Smooth muscle cell (in vitro differentiated cells): ENCODE data around the gene TEX19. TPM values are rescaled to one million over a fixed set of nuclear protein-coding genes. Genes with fewer than 3 reads are reported as not detected.

Experiments used
- DNase-seq: peaks from one replicate; lab custom pipeline; 2025; ENCODE audit not compliant: unreplicated experiment; lab: John Stamatoyannopoulos, UW
- H2AFZ ChIP-seq: fragments of 200-600 bp; sonication (generic); 2 replicates; pipeline ENCODE4 v1.6.0; 2016; ENCODE audit warnings: antibody characterized with exemption, low read depth, mild to moderate bottlenecking
- H3F3A ChIP-seq: fragments of 200-600 bp; sonication (generic); 2 replicates; pipeline ENCODE4 v1.6.0; 2017; ENCODE audit warnings: antibody characterized with exemption, low read depth
- H3K27ac ChIP-seq: fragments of 200-600 bp; sonication (generic); 2 replicates; pipeline ENCODE4 v1.5.1; 2016; ENCODE audit warnings: low read depth, mild to moderate bottlenecking
- H3K27me3 ChIP-seq: fragments of 200-600 bp; sonication (generic); 2 replicates; pipeline ENCODE4 v1.6.1; 2016; ENCODE audit warnings: low read depth, mild to moderate bottlenecking
- H3K36me3 ChIP-seq: fragments of 200-600 bp; sonication (generic); 2 replicates; pipeline ENCODE4 v1.5.1; 2016; ENCODE audit warnings: low read depth
- H3K4me1 ChIP-seq: fragments of 200-600 bp; sonication (generic); 2 replicates; pipeline ENCODE4 v1.5.1; 2016; ENCODE audit warnings: low read depth
- H3K4me2 ChIP-seq: fragments of 200-600 bp; sonication (generic); 2 replicates; pipeline ENCODE4 v1.6.0; 2016; ENCODE audit warnings: mild to moderate bottlenecking
- H3K4me3 ChIP-seq: fragments of 200-600 bp; sonication (generic); 2 replicates; pipeline ENCODE4 v1.5.1; 2016; ENCODE audit warnings: mild to moderate bottlenecking
- H3K79me2 ChIP-seq: fragments of 200-600 bp; sonication (generic); 2 replicates; pipeline ENCODE4 v1.6.0; 2016; ENCODE audit warnings: low read depth, mild to moderate bottlenecking
- H3K9ac ChIP-seq: fragments of 200-600 bp; sonication (generic); 2 replicates; pipeline ENCODE4 v1.6.0; 2016; ENCODE audit warnings: low read depth
- H3K9me3 ChIP-seq: fragments of 200-600 bp; sonication (generic); replicated peaks from 2 replicates; pipeline ENCODE4 v1.5.1; 2016; ENCODE audit warnings: low read depth
- H4K20me1 ChIP-seq: fragments of 200-600 bp; sonication (generic); 2 replicates; pipeline ENCODE4 v1.6.0; 2016; ENCODE audit warnings: low read depth
- CTCF ChIP-seq: fragments of 200-600 bp; sonication (generic); IDR thresholded peaks from 2 replicates; pipeline ENCODE4 v1.5.1; 2017; ENCODE audit warnings: borderline replicate concordance, mild to moderate bottlenecking, antibody characterized with exemption; ENCODE audit not compliant: insufficient read depth, poor library complexity, severe bottlenecking
- WGBS: methylation state at CpG from one replicate; pipeline ENCODE4 v1.1.7; 2016; ENCODE audit warnings: low lambda C conversion rate; 5-methylcytosine and 5-hydroxymethylcytosine counted together
- polyA plus RNA-seq: library from polyadenylated mRNA; unstranded; fragments of >200 nt; fragmentation: Nextera tagmentation; extraction: Ambion mirVana; gene quantifications from 2 replicates; pipeline ENCODE4 v1.2.1, GENCODE V29; 2016
- total RNA-seq: library from RNA; depleted of rRNA; stranded (reverse); fragments of >200 nt; gene quantifications from 2 replicates; pipeline ENCODE4 v1.2.3, GENCODE V29; 2014

TEX19 gene
- total and polyA plus RNA-seq, 2 experiments from 2014 or later: not detected

- H3K27ac ChIP-seq: no peak overlapping the region
- 77% methylated on average over 9 of the region's 16 CpGs for WGBS
Measured at GRCh38 chr17:82327757-82328140, 31.3 kb upstream of the TEX19 start.

DNA sequence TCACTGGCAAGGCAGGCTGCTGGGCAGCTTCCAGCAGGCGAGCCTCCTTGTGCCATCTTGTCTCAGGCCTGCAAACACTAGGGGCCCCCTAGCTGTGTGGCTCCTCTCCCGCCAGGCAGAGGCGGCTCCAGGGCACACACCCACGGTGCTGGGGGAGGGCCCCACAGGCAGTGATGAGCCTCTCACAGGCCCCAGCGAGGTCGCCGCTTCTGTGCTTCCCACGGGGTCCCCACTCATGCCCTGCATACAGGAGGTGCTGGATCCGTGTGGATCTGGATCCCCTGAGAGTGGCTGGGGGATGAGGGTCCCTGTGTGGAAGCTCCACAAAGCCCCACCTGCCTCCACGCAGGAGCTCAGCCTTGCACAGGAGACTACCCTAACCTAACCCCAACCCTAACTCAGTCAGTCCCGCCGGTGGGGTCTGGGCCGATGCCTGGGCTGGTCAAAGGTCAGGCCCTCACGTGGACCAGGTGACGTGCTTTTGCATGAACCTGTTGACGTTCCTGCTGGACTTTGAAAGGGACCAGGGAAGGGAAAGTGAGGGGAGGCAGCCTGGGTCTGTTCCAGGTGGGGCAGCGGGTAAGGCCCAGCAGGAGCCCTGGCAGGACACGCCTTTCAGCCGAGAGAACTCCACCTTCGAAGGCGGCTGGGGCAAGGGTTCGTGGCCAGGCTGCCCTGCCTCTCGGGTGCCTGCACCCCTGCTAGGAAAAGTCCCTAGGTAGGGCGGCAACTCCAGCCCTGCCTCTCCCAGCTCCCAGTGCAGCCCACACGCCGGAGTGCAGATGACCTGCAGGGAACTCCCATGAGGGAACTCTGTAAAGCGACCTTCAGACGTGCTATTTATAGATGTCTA is 30.7 kb upstream of the TEX19 start:
- Histone ChIP-seq H3K27me3 (peaks cover 15% of the 10 kb centered on the region), H3F3A (no peaks in the 10 kb centered on the region), H3K4me2 (no peak overlapping the region), H3K79me2 (no peaks in the 10 kb centered on the region), H2AFZ (no peak overlapping the region), H3K36me3 (no peaks in the 10 kb centered on the region), H3K4me3 (no peak overlapping the region), H4K20me1 (no peaks in the 10 kb centered on the region), H3K9me3 (no peaks in the 10 kb centered on the region), H3K27ac (no peak overlapping the region), H3K9ac (no peak overlapping the region), H3K4me1 (peaks cover 3% of the 10 kb centered on the region)
- TF ChIP-seq CTCF: no peak
- WGBS: 79% methylated on average over 28 of the region's 28 CpGs
- DNase-seq: no peak

More at GRCh38 chr17:82327757-82328140, 31.3 kb upstream of the TEX19 start:
- Histone ChIP-seq H3K4me1 (peaks cover 3% of the 10 kb centered on the region), H3K36me3 (no peaks in the 10 kb centered on the region), H3K27me3 (peaks cover 10% of the 10 kb centered on the region), H3K9me3 (no peaks in the 10 kb centered on the region), H3F3A (no peaks in the 10 kb centered on the region), H3K79me2 (no peaks in the 10 kb centered on the region), H3K9ac (no peak overlapping the region), H3K4me3 (no peak overlapping the region), H2AFZ (no peak overlapping the region), H4K20me1 (no peaks in the 10 kb centered on the region), H3K4me2 (no peak overlapping the region)
- no peak for TF ChIP-seq CTCF
- no peak for DNase-seq

DNA sequence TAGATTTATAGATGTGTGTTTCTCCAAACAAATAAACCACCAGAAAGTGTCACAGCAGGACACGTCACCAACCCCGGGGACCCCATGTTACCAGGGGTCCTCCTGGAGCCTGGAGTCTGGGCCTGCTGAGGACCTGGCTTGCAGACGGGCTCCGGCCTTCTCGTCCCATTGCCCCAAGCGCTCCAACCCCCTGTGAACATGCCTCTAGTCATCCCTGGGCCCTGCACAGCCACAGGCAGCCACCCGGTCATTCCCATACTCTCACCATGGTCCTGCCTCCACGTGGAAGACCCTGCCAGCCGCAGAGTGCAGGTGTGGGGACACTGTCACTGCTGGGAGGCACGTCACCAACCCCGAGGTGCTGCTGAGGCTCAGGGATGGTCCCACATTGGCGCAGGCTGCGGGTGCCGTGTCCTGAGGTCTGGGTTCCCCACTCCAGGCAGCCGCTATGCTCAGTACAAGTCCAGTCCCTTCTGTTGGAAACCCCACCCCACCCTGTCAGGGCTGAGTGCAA is 30.0 kb upstream of the TEX19 start:
- TF ChIP-seq CTCF: no peak
- peaks cover 9% of the 10 kb centered on the region for H3K4me1 ChIP-seq
- no peak overlapping the region for H3K4me2 ChIP-seq
- H3K27me3 ChIP-seq: peaks cover 22% of the 10 kb centered on the region
- no peak overlapping the region for H3K9ac ChIP-seq
- no peak overlapping the region for H3K4me3 ChIP-seq
- no peaks in the 10 kb centered on the region for H3K36me3 ChIP-seq
- no peaks in the 10 kb centered on the region for H3K79me2 ChIP-seq
- WGBS: 87% methylated on average over 15 of the region's 15 CpGs
- H3K27ac ChIP-seq: no peak overlapping the region
- no peaks in the 10 kb centered on the region for H4K20me1 ChIP-seq
- H2AFZ ChIP-seq: no peak overlapping the region
- no peak for DNase-seq
- no peaks in the 10 kb centered on the region for H3F3A ChIP-seq
- no peaks in the 10 kb centered on the region for H3K9me3 ChIP-seq
